NT2/D1 (cell line): Measurements from ENCODE around the gene NHS.

ENCODE experiments used
- DNase-seq: peaks from one replicate; pipeline ENCODE4 v3.0.0-alpha.2; 2011; ENCODE audit warnings: low read depth, low spot score
- H3K27me3 ChIP-seq: 2 replicates; pipeline ENCODE4 v1.6.0; 2011; ENCODE audit warnings: mild to moderate bottlenecking; ENCODE audit not compliant: insufficient read length, insufficient read depth
- H3K36me3 ChIP-seq: 2 replicates; pipeline ENCODE4 v1.6.1; 2011; ENCODE audit warnings: mild to moderate bottlenecking, low read length, mixed read lengths; ENCODE audit not compliant: insufficient read depth, insufficient read length
- H3K4me1 ChIP-seq: 2 replicates; pipeline ENCODE4 v1.5.1; 2011; ENCODE audit not compliant: insufficient read depth, insufficient read length
- H3K4me3 ChIP-seq: 2 replicates; pipeline ENCODE4 v1.5.1; 2011; ENCODE audit warnings: low read depth; ENCODE audit not compliant: insufficient read length
- H3K9ac ChIP-seq: 2 replicates; pipeline ENCODE4 v1.6.0; 2011; ENCODE audit warnings: low read depth; ENCODE audit not compliant: insufficient read length
- H3K9me3 ChIP-seq: 2 replicates; pipeline ENCODE4 v1.5.1; 2011; ENCODE audit warnings: mild to moderate bottlenecking, low read length; ENCODE audit not compliant: insufficient read depth
- SUZ12 ChIP-seq: IDR thresholded peaks from 2 replicates; pipeline ENCODE4 v1.6.1; 2011; ENCODE audit not compliant: insufficient read length, insufficient read depth; ENCODE audit errors: extremely low read depth
- YY1 ChIP-seq: IDR thresholded peaks from 2 replicates; pipeline ENCODE4 v1.6.1; 2011; ENCODE audit not compliant: insufficient read length, insufficient read depth
- ZNF274 ChIP-seq: IDR thresholded peaks from 2 replicates; pipeline ENCODE4 v1.6.1; 2011; ENCODE audit warnings: mild to moderate bottlenecking, low read depth, low read length

Gene NHS

DNA sequence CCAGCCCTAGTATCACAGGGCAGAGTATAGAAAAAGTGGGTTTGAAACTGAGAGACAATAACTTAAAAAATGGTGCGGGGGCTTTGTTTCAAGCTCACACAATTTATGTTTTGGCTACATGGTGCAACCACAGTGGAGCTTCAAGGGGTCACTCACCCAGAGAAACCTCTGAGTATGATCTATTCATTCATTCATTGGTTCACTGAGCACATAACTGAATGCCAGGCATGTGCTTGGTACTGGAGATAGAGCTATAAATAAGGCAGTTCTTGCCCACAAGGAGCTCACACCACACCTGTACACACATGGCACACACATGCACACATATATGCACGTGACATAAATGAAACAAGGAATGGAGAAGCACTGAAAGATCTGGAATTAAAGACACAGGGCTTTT is 171.4 kb downstream of the NHS start:
- DNase-seq, result no peak
- Histone ChIP-seq H3K9me3 (no peaks in the 10 kb centered on the region), H3K4me1 (peaks cover 17% of the 10 kb centered on the region), H3K36me3 (no peaks in the 10 kb centered on the region), H3K9ac (no peak overlapping the region), H3K4me3 (no peak overlapping the region), H3K27me3 (no peaks in the 10 kb centered on the region)
- TF ChIP-seq ZNF274 (no peak), YY1 (no peak), SUZ12 (no peak)

DNA sequence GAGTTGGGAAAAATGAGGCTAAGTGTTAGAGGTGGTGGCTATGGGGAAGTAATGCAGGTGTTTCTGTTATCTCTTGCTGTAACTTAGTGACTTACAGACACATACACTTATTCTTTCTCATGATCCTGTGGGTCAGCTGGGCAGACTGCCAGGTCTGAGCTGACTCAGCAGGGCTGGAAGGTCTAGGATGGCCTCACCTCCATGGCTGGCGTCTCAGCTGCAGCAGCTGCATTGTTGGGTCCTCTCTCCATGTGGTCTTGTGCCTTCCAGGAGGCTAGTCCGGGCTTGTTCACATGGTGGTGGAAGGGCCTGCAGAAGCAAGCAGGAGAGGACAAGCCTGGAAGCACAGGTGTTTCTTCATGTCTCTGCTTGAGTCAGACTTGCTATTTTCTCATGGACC is 172.7 kb downstream of the NHS start:
- Histone ChIP-seq H3K27me3 (no peaks in the 10 kb centered on the region), H3K4me1 (peaks cover 17% of the 10 kb centered on the region), H3K4me3 (no peak overlapping the region), H3K9me3 (no peaks in the 10 kb centered on the region), H3K9ac (no peak overlapping the region), H3K36me3 (no peaks in the 10 kb centered on the region)
- no peak for DNase-seq
- TF ChIP-seq SUZ12 (no peak), ZNF274 (no peak), YY1 (no peak)

DNA sequence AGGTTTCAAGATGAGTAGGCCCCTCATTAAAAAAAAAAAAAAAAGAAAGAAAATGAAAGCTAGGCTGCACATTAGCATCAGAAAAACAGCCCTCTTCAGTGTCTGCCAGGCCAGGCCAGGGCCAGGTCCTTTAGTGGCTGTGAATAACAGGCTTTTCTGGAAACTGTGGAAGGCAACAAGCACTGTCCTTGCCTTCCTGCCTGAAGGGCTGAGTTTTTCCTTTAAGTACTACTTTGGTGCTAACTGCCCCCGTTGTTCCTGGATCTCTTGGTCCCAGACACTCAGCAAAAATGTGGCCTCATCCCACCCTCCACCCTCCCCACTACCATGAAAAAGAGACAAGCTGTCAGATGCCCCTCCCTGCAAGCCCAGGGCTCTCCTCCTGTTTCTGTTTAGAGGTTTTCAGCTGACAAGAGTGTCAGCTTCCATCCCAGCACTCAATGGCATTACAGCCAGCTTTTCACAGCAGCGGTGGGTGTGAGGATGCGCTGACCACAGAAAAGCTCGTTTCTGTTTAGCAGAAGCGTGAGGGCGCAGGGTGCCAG is 174.2 kb downstream of the NHS start:
- no peaks in the 10 kb centered on the region for H3K9me3 ChIP-seq
- DNase-seq, result no peak
- no peaks in the 10 kb centered on the region for H3K27me3 ChIP-seq
- H3K4me3 ChIP-seq, result no peak overlapping the region
- H3K4me1 ChIP-seq, result peaks cover 17% of the 10 kb centered on the region
- no peak overlapping the region for H3K9ac ChIP-seq
- no peaks in the 10 kb centered on the region for H3K36me3 ChIP-seq
- TF ChIP-seq ZNF274, result no peak
- TF ChIP-seq SUZ12, result no peak
- TF ChIP-seq YY1, result no peak

DNA sequence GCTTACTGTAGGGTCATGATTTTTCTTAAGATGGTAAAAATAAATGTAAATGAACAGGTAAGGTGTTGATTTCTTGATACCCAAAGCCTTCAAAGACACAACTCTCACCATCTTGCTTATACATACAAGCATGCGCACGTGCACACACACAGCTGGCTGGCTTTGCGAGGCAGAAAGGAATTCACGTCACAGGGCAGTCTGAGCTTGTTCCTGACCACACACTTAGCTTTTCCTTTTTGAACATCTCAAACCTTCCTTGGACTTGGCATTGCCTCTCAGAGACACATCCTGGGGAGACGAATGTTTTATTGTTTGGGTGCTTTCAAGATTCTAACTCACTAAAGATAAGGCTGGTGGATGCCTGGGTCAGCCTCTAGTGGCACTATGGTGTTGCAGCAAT is 175.0 kb downstream of the NHS start:
- H3K4me1 ChIP-seq, result peaks cover 21% of the 10 kb centered on the region
- peak overlapping the region; percentile 17 for H3K9ac ChIP-seq
- no peaks in the 10 kb centered on the region for H3K36me3 ChIP-seq
- H3K27me3 ChIP-seq, result no peaks in the 10 kb centered on the region
- no peak for DNase-seq
- H3K9me3 ChIP-seq, result no peaks in the 10 kb centered on the region
- no peak overlapping the region for H3K4me3 ChIP-seq
- TF ChIP-seq SUZ12, result no peak

DNA sequence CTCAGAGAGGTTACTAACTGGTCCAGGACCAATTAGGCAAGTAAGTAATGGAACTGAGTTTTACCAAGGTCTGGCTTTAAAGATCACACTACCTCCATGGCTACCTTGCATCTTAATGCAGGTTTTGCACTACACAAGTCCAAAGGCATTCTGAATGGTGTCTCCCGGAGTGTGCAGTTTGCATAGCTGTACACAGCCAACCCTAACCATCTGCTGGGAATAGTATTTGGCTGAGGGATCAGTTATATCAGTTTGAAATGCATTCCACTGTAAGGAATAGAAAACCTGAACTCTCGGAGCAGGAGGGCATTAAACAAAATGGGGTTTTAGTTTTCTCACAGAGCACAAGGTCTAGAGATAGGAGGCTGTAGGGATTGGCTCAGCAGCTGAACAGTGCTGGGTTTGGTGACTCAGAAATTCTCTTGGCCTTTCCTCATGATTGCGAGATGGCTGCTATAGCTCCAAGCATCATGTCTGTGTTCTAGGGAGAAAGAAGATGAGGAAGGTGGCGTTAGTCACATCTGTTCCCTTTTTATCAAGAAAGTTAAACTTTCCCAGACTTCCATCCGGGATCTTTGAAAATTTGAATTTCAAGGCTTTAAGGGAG is 177.1 kb downstream of the NHS start:
- H3K36me3 ChIP-seq, result no peaks in the 10 kb centered on the region
- DNase-seq, result no peak
- H3K4me3 ChIP-seq, result no peak overlapping the region
- peaks cover 21% of the 10 kb centered on the region for H3K4me1 ChIP-seq
- no peaks in the 10 kb centered on the region for H3K9me3 ChIP-seq
- TF ChIP-seq SUZ12 (no peak), YY1 (no peak), ZNF274 (no peak)
- H3K9ac ChIP-seq, result no peak overlapping the region
- H3K27me3 ChIP-seq, result no peaks in the 10 kb centered on the region

DNA sequence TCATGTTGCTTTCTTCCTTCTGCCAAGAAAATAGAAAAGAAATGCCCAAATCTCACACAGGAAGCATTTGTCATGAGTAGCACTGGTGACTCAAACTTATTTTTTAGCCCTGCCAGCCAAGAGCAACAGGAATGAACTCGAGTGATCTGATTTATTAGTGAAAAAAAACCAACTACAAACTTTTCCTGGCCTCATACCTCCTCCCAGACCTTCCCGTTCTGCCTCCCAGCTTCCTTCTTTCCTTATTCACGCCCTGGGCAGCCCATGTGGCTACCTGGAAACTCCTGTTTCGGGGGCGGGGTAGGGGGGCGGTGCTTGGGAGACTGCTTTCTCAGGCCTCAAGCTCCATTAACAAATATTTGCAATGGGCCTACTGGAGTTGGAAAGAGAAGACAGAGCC is 178.5 kb downstream of the NHS start:
- Histone ChIP-seq H3K4me3 (no peak overlapping the region), H3K27me3 (no peaks in the 10 kb centered on the region), H3K36me3 (no peaks in the 10 kb centered on the region), H3K9ac (no peak overlapping the region), H3K4me1 (peaks cover 12% of the 10 kb centered on the region), H3K9me3 (no peaks in the 10 kb centered on the region)
- TF ChIP-seq SUZ12 (no peak), ZNF274 (no peak), YY1 (no peak)
- no peak for DNase-seq

DNA sequence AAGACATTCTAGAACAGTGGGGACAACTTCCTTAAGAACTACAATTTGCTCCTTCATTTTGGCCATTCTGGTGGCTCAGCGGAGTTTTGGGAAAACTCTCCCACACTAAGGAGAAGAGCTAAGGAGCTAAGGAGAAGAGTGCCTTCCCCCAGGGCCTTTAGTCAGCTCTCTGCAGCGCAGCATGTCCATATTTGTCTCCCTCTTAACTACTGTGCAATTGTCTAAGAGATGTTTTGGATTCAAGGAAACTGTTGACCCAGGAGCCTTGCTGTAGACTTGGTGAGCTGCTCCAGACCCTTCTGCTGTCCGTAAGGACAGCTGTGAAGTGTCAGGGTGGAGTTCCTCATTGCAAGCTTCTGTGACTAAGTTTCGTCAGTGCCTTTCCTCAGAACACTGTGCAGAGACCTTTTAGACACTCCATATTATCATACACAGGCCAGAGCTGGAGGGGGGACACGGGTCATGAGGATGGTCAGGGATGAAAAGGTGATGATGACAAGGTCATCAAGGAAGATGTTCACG is 179.0 kb downstream of the NHS start:
- Histone ChIP-seq H3K27me3 (no peaks in the 10 kb centered on the region), H3K9ac (no peak overlapping the region), H3K9me3 (no peaks in the 10 kb centered on the region), H3K4me3 (no peak overlapping the region), H3K36me3 (no peaks in the 10 kb centered on the region), H3K4me1 (peaks cover 11% of the 10 kb centered on the region)
- DNase-seq, result no peak
- TF ChIP-seq ZNF274 (no peak), YY1 (no peak), SUZ12 (no peak)

DNA sequence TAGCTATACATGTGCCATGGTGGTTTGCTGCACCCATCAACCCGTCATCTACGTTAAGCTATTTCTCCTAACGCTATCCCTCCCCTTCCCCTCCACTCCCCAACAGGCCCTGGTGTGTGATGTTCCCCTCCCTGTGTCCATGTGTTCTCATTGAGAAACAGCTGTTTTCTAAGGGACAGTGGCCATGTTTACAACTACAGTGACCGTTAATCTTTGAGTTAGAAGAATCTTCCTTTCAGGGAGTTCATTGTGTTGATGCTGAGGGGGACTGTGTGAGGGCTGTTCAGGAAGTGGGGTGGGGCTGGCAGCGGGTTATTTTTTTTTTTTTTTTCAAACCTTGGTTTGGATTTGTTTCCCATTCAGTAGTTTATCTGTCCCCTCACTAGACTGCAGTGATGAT is 179.9 kb downstream of the NHS start:
- H3K36me3 ChIP-seq, result no peaks in the 10 kb centered on the region
- no peak overlapping the region for H3K9ac ChIP-seq
- TF ChIP-seq SUZ12, result no peak
- no peak for TF ChIP-seq YY1
- no peak for TF ChIP-seq ZNF274
- H3K4me3 ChIP-seq, result no peak overlapping the region
- peaks cover 10% of the 10 kb centered on the region for H3K4me1 ChIP-seq
- no peaks in the 10 kb centered on the region for H3K27me3 ChIP-seq
- no peak for DNase-seq
- no peaks in the 10 kb centered on the region for H3K9me3 ChIP-seq
